Measurements from ENCODE around the gene RGS4. TPM values are rescaled to one million over a fixed set of nuclear protein-coding genes. Genes with fewer than 3 reads are reported as not detected.

RGS4 gene
- total and polyA plus RNA-seq, 2 experiments from 2014 or later = 0.32 to 0.38 TPM

- peaks cover 2% of the 10 kb centered on the region for H3K27me3 Mint-ChIP-seq (ENCODE audit: insufficient read depth, low read depth, poor library complexity)
- no peaks in the 10 kb centered on the region for H3K9me3 Mint-ChIP-seq
- H3K4me2 ChIP-seq = peak overlapping the region; percentile 10; the same call in 1 of the 2 replicates
- H3K79me2 ChIP-seq (replicated peaks; ENCODE audit: insufficient read depth) = no peaks in the 10 kb centered on the region
- H3K9me2 ChIP-seq (ENCODE audit: insufficient read depth) = no peaks in the 10 kb centered on the region
- H3K36me3 Mint-ChIP-seq (ENCODE audit: low read depth) = no peaks in the 10 kb centered on the region
- TF ChIP-seq EZH2phosphoT487 (IDR thresholded peaks at IDR 0.05; ENCODE audit: unreplicated experiment) = no peak
- TF ChIP-seq ETS1 (IDR thresholded peaks at IDR 0.05) = no peak
- no peak for TF ChIP-seq NANOG (IDR thresholded peaks at IDR 0.05; ENCODE audit: borderline replicate concordance)
- TF ChIP-seq POLR2AphosphoS5 (IDR thresholded peaks at IDR 0.05; ENCODE audit: low read depth) = no peak
- TF ChIP-seq ZNF114 (CRISPR knock-in tag; IDR thresholded peaks at IDR 0.05) = no peak
- no peak for TF ChIP-seq JUNB (IDR thresholded peaks at IDR 0.05; ENCODE audit: unreplicated experiment)
- no peak for TF ChIP-seq STAT1 (IDR thresholded peaks at IDR 0.05; ENCODE audit: unreplicated experiment)
- TF ChIP-seq ZNF331 (CRISPR knock-in tag; IDR thresholded peaks at IDR 0.05; ENCODE audit: low read depth) = no peak
- no peak for TF ChIP-seq CREB1 (CRISPR knock-in tag; IDR thresholded peaks at IDR 0.05; ENCODE audit: low read depth)
- no peak for TF ChIP-seq ZNF462 (CRISPR knock-in tag; IDR thresholded peaks at IDR 0.05)
- no peak for TF ChIP-seq CTCF (conservative IDR thresholded peaks at IDR 0.05; ENCODE audit: low read depth in 2 of 2)
- TF ChIP-seq EZH2 (IDR thresholded peaks at IDR 0.05; ENCODE audit: low read depth, unreplicated experiment) = no peak
- no peak for TF ChIP-seq REST (IDR thresholded peaks at IDR 0.05; ENCODE audit: unreplicated experiment)
- H3K27ac ChIP-seq (ENCODE audit: low read depth) = no peak overlapping the region
- DNase-seq (ENCODE audit: low spot score) = no peak
- H3K36me3 ChIP-seq (ENCODE audit: insufficient read depth) = no peaks in the 10 kb centered on the region
- peak overlapping the region; percentile 27; the same call in 2 of the 3 replicates for H3K4me3 Mint-ChIP-seq
- H3F3A ChIP-seq (replicated peaks; ENCODE audit: low read depth) = no peaks in the 10 kb centered on the region
- H3K4me1 Mint-ChIP-seq = peaks cover 8% of the 10 kb centered on the region
- no peak overlapping the region for H3K27ac Mint-ChIP-seq
- peaks cover 7% of the 10 kb centered on the region; the same call in 1 of the 2 replicates for H3K4me1 ChIP-seq (ENCODE audit: insufficient read depth)
- no peak for ATAC-seq
- peak overlapping the region; percentile 9; the same call in 1 of the 2 replicates for H3K4me3 ChIP-seq
- H2AFZ ChIP-seq = peak overlapping the region; percentile 15; the same call in 1 of the 2 replicates
- H4K20me1 ChIP-seq (replicated peaks; ENCODE audit: insufficient read depth) = no peaks in the 10 kb centered on the region
- H3K27me3 ChIP-seq (ENCODE audit: insufficient read depth) = no peaks in the 10 kb centered on the region
These were observed 605 bp downstream of the RGS4 start for GRCh38 chr1:163069655-163070277.

All from GM23338 (cell line).